GM18873 (cell line): ENCODE results near the gene ACSL3.
"Not testable (repeated sequence)": the region's sequence is repeated elsewhere in the genome, so short reads cannot be mapped to it uniquely, and the experiment has no call there.

Source experiments
- ATAC-seq: cut with Tn5 transposase; IDR thresholded peaks from one replicate; pipeline ENCODE4 v1.9.1; 2021; ENCODE audit warnings: mild to moderate bottlenecking, moderate library complexity, moderate number of reproducible peaks; ENCODE audit not compliant: unreplicated experiment, low FRiP score

ACSL3 gene

GRCh38 chr2:222860740-222861410, at the start of gene ACSL3:
ACSL3 (plus strand) TSS chr2:222861036; CDS start chr2:222908773, 47,737 bp downstream.
- peak; percentile 97 for ATAC-seq

GRCh38 chr2:222811828-222812227, 49.0 kb upstream of the ACSL3 start:
- ATAC-seq, result no peak

GRCh38 chr2:222813177-222813843, 47.5 kb upstream of the ACSL3 start:
- ATAC-seq, result peak; percentile 97

- no peak for ATAC-seq
Measured at GRCh38 chr2:222819722-222820333, 41.0 kb upstream of the ACSL3 start.

GRCh38 chr2:222823183-222823930, 37.5 kb upstream of the ACSL3 start:
- no peak for ATAC-seq

GRCh38 chr2:222825031-222825430, 35.8 kb upstream of the ACSL3 start:
- no peak for ATAC-seq

GRCh38 chr2:222827417-222827816, 33.4 kb upstream of the ACSL3 start:
- ATAC-seq, result no peak

GRCh38 chr2:222828572-222828971, 32.3 kb upstream of the ACSL3 start:
- no peak for ATAC-seq

GRCh38 chr2:222830164-222830563, 30.7 kb upstream of the ACSL3 start:
- no peak for ATAC-seq

GRCh38 chr2:222833410-222833809, 27.4 kb upstream of the ACSL3 start:
- ATAC-seq, result no peak

GRCh38 chr2:222835143-222835822, 25.6 kb upstream of the ACSL3 start:
- no peak for ATAC-seq

GRCh38 chr2:222835823-222836151, 25.0 kb upstream of the ACSL3 start:
- no peak for ATAC-seq

GRCh38 chr2:222837643-222838056, 23.2 kb upstream of the ACSL3 start:
- ATAC-seq, result no peak

- ATAC-seq, result no peak
Measured at GRCh38 chr2:222840060-222840802, 20.6 kb upstream of the ACSL3 start.

GRCh38 chr2:222842491-222843174, 18.2 kb upstream of the ACSL3 start:
- no peak for ATAC-seq

GRCh38 chr2:222844323-222844722, 16.5 kb upstream of the ACSL3 start:
- ATAC-seq, result no peak

GRCh38 chr2:222845314-222845713, 15.5 kb upstream of the ACSL3 start:
- not testable (repeated sequence) for ATAC-seq

- no peak for ATAC-seq
Measured at GRCh38 chr2:222846003-222846402, 14.8 kb upstream of the ACSL3 start.

GRCh38 chr2:222848031-222848430, 12.8 kb upstream of the ACSL3 start:
- ATAC-seq, result not testable (repeated sequence)
